Kidney epithelial cell (primary cell): Measurements from ENCODE around the gene TCL1A. TPM values are rescaled to one million over a fixed set of nuclear protein-coding genes. Genes with fewer than 3 reads are reported as not detected.

ENCODE experiments used
- DNase-seq: peaks from one replicate; pipeline ENCODE4 v3.0.0-alpha.2; 2010; ENCODE audit warnings: low read depth
- H3K27me3 ChIP-seq: 2 replicates; pipeline ENCODE4 v1.6.0; 2011; ENCODE audit warnings: low read length; ENCODE audit not compliant: control insufficient read depth, insufficient read depth
- H3K36me3 ChIP-seq: 2 replicates; pipeline ENCODE4 v1.5.1; 2011; ENCODE audit warnings: low read length; ENCODE audit not compliant: control insufficient read depth, insufficient read depth
- H3K4me3 ChIP-seq: 2 replicates; pipeline ENCODE4 v1.5.1; 2011; ENCODE audit warnings: low read depth, mild to moderate bottlenecking, control low read depth, low read length
- CTCF ChIP-seq: IDR thresholded peaks from 2 replicates; pipeline ENCODE4 v1.5.1; 2011; ENCODE audit warnings: mild to moderate bottlenecking, moderate library complexity, low read length, control low read depth, inconsistent platforms; ENCODE audit not compliant: insufficient read depth, poor library complexity, severe bottlenecking
- total RNA-seq: library from RNA; depleted of rRNA; stranded (reverse); fragments of >200 nt; gene quantifications from 2 replicates; pipeline ENCODE4 v1.2.3, GENCODE V29; 2015

TCL1A gene
- total RNA-seq, 1 donor from 2014 or later = not detected

- H3K27me3 ChIP-seq = no peaks in the 10 kb centered on the region
- no peak for DNase-seq
- H3K36me3 ChIP-seq = no peaks in the 10 kb centered on the region
- no peak overlapping the region for H3K4me3 ChIP-seq
- TF ChIP-seq CTCF = no peak
These were observed 2.3 kb downstream of the TCL1A start for GRCh38 chr14:95711476-95712176.

DNA sequence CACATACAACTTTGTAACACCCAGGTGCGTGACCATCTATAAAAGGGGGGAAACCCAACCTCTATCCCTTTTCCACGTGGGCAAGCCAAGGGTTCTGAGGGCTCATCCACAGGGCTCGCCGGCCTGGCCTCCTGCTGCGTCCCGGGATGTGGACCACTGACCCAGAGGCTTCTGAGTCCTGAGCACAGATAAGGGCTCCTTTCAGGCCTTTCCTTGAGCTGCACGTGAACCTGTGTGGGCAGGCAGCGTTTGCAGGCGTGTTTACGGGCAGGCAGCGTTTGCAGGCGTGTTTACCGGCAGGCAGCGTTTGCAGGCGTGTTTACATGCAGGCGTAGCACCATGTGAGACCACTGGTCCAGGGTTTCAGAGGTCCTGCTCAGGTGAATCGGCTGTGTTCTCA lies 3.8 kb downstream of the TCL1A start:
- no peak for TF ChIP-seq CTCF
- Histone ChIP-seq H3K36me3 (no peaks in the 10 kb centered on the region), H3K4me3 (no peak overlapping the region), H3K27me3 (no peaks in the 10 kb centered on the region)
- DNase-seq = no peak

- no peak for DNase-seq
- Histone ChIP-seq H3K36me3 (no peaks in the 10 kb centered on the region), H3K4me3 (no peak overlapping the region), H3K27me3 (no peaks in the 10 kb centered on the region)
- TF ChIP-seq CTCF = no peak
These were observed 6.6 kb downstream of the TCL1A start for GRCh38 chr14:95707327-95707726.

DNA sequence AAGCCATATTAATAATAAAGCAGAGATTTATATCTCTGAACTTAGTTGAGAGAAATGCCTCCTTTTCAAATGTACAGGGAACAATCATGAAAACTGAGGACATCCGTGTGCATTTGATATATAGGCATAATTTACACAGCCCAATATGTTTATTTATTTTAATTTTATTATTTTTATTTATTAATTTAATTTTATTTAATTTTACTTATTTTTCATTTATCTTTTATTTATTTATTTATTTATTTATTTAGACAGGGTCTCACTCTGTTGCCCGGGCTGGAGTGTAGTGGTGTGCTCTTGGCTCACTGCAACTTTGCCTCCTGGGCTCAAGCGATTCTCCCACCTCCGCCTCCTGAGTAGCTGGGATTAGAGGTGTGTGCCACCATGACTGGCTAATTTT lies 8.4 kb downstream of the TCL1A start:
- no peak for TF ChIP-seq CTCF
- no peak for DNase-seq
- no peak overlapping the region for H3K4me3 ChIP-seq
- H3K27me3 ChIP-seq = no peaks in the 10 kb centered on the region
- no peaks in the 10 kb centered on the region for H3K36me3 ChIP-seq

DNA sequence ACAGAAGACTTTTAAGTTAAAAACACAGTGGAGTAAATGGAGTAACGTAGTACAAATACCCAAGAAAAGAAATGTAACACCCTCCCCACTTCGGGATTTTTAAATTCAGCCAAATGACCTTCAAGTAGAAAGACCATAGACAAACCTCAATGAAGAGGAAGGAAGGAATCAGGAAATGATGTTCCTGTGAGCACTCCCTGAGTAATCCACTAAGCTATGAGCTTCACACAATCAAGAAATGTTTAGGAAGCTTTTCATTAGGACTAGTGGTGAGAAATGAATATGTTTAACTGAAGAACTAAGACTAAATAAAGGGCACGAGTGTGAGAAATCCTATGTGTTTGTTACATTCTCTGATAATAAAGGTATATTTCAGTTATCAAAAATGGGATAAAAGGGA lies 10.1 kb downstream of the TCL1A start:
- TF ChIP-seq CTCF = no peak
- DNase-seq = no peak
- no peaks in the 10 kb centered on the region for H3K27me3 ChIP-seq
- no peaks in the 10 kb centered on the region for H3K36me3 ChIP-seq
- H3K4me3 ChIP-seq = no peak overlapping the region

- H3K36me3 ChIP-seq = no peaks in the 10 kb centered on the region
- DNase-seq = no peak
- H3K4me3 ChIP-seq = no peak overlapping the region
- H3K27me3 ChIP-seq = no peaks in the 10 kb centered on the region
- no peak for TF ChIP-seq CTCF
These were observed 10.6 kb downstream of the TCL1A start for GRCh38 chr14:95703341-95703740.
